ENCODE data around the gene TVP23A. TPM values are rescaled to one million over a fixed set of nuclear protein-coding genes. Genes with fewer than 3 reads are reported as not detected.
A peak's percentile ranks its signal among the peaks of the same experiment; 100 is the strongest.
"Not testable (repeated sequence)": the region's sequence is repeated elsewhere in the genome, so short reads cannot be mapped to it uniquely, and the experiment has no call there.

Gene TVP23A
- polyA plus RNA-seq, 4 donors, result 2.4 to 5.0 (median 4.7) TPM

GRCh38 chr16:10836174-10836853 lies 17.7 kb upstream of the TVP23A start:
- DNase-seq (ENCODE audit: low read depth in 4 of 4, low spot score in 2 of 4), result no peak

GRCh38 chr16:10835281-10835931 lies 16.8 kb upstream of the TVP23A start:
- DNase-seq (ENCODE audit: low read depth in 4 of 4, low spot score in 2 of 4), result no peak

- no peak for DNase-seq (ENCODE audit: low read depth in 4 of 4, low spot score in 2 of 4)
Observed at GRCh38 chr16:10834766-10835165, 16.2 kb upstream of the TVP23A start.

GRCh38 chr16:10834130-10834529 lies 15.5 kb upstream of the TVP23A start:
- no peak for DNase-seq (ENCODE audit: low read depth in 4 of 4, low spot score in 2 of 4)

- no peak for DNase-seq (ENCODE audit: low read depth in 4 of 4, low spot score in 2 of 4)
Observed at GRCh38 chr16:10833271-10833670, 14.7 kb upstream of the TVP23A start.

- DNase-seq (ENCODE audit: low read depth in 4 of 4, low spot score in 2 of 4), result no peak
Observed at GRCh38 chr16:10831894-10832886, 13.6 kb upstream of the TVP23A start.

- DNase-seq (ENCODE audit: low read depth in 4 of 4, low spot score in 2 of 4), result not testable (repeated sequence)
Observed at GRCh38 chr16:10830240-10830639, 11.6 kb upstream of the TVP23A start.

- not testable (repeated sequence) for DNase-seq (ENCODE audit: low read depth in 4 of 4, low spot score in 2 of 4)
Observed at GRCh38 chr16:10829390-10830098, 10.9 kb upstream of the TVP23A start.

GRCh38 chr16:10828851-10829366 lies 10.3 kb upstream of the TVP23A start:
- peak in 1 of 4 donors; percentile 21 for DNase-seq (ENCODE audit: low read depth in 4 of 4, low spot score in 2 of 4)

- peak in 1 of 4 donors; percentile 21 for DNase-seq (ENCODE audit: low read depth in 4 of 4, low spot score in 2 of 4)
Observed at GRCh38 chr16:10827691-10828341, 9.2 kb upstream of the TVP23A start.

GRCh38 chr16:10824111-10824893 lies 5.7 kb upstream of the TVP23A start:
- no peak for DNase-seq (ENCODE audit: low read depth in 4 of 4, low spot score in 2 of 4)

GRCh38 chr16:10822702-10823101 lies 4.1 kb upstream of the TVP23A start:
- no peak for DNase-seq (ENCODE audit: low read depth in 4 of 4, low spot score in 2 of 4)

GRCh38 chr16:10820546-10820945 lies 2.0 kb upstream of the TVP23A start:
- no peak for DNase-seq (ENCODE audit: low read depth in 4 of 4, low spot score in 2 of 4)

GRCh38 chr16:10817514-10817913 lies 1.1 kb downstream of the TVP23A start:
- no peak for DNase-seq (ENCODE audit: low read depth in 4 of 4, low spot score in 2 of 4)

GRCh38 chr16:10813099-10813455 lies 5.5 kb downstream of the TVP23A start:
- DNase-seq (ENCODE audit: low read depth in 4 of 4, low spot score in 2 of 4), result no peak

GRCh38 chr16:10812312-10813098 lies 6.1 kb downstream of the TVP23A start:
- DNase-seq (ENCODE audit: low read depth in 4 of 4, low spot score in 2 of 4), result no peak

- no peak for DNase-seq (ENCODE audit: low read depth in 4 of 4, low spot score in 2 of 4)
Observed at GRCh38 chr16:10809706-10810105, 8.9 kb downstream of the TVP23A start.

- no peak for DNase-seq (ENCODE audit: low read depth in 4 of 4, low spot score in 2 of 4)
Observed at GRCh38 chr16:10808850-10809249, 9.7 kb downstream of the TVP23A start.

Data from left renal cortex interstitium (tissue), 4 donors.